A673 (cell line): ENCODE measurements around the gene CABS1. TPM values are rescaled to one million over a fixed set of nuclear protein-coding genes. Genes with fewer than 3 reads are reported as not detected.

Experiments
- BruUV-seq: library from RNA; stranded (reverse); fragments of 400-500 nt; replicated peaks from 2 replicates; lab custom pipeline; 2021; lab: Mats Ljungman, UMichigan
- CTCF ChIA-PET: fragments of 300-600 bp; sonication (Branson Sonifier 250); formaldehyde crosslinking; loops from one replicate; lab custom pipeline; 2022; ENCODE audit warnings: antibody characterized with exemption; lab: Charles Lee
- POLR2A ChIA-PET: fragments of 300-600 bp; sonication (Branson Sonifier 250); formaldehyde crosslinking; loops from one replicate; lab custom pipeline; 2022; ENCODE audit warnings: antibody characterized with exemption; ENCODE audit not compliant: low non-redundant PET; lab: Charles Lee
- DNase-seq: peaks from one replicate; pipeline ENCODE4 v3.0.0-alpha.2; 2015; ENCODE audit warnings: low spot score
- H3K27ac ChIP-seq: fragments of 200-600 bp; sonication (generic); 2 replicates; pipeline ENCODE4 v1.5.1; 2016; ENCODE audit warnings: mixed run types, low read depth, mild to moderate bottlenecking, mixed read lengths, antibody characterized with exemption, low read length; ENCODE audit not compliant: poor library complexity, severe bottlenecking
- H3K27me3 ChIP-seq: fragments of 200-600 bp; sonication (generic); replicated peaks from 2 replicates; pipeline ENCODE4 v1.6.1; 2017; ENCODE audit warnings: mixed run types, low read depth, mild to moderate bottlenecking, mixed read lengths, antibody characterized with exemption, low read length; ENCODE audit not compliant: insufficient read depth, poor library complexity
- H3K36me3 ChIP-seq: fragments of 200-600 bp; sonication (generic); 2 replicates; pipeline ENCODE4 v1.6.1; 2016; ENCODE audit warnings: mixed run types, mild to moderate bottlenecking, mixed read lengths, antibody characterized with exemption, low read length; ENCODE audit not compliant: insufficient read depth, poor library complexity, severe bottlenecking
- H3K4me1 ChIP-seq: fragments of 200-600 bp; sonication (generic); 2 replicates; pipeline ENCODE4 v1.6.1; 2017; ENCODE audit warnings: mixed run types, mild to moderate bottlenecking, mixed read lengths, antibody characterized with exemption, low read length; ENCODE audit not compliant: insufficient read depth, poor library complexity, severe bottlenecking
- H3K4me3 ChIP-seq: fragments of 200-600 bp; sonication (generic); 2 replicates; pipeline ENCODE4 v1.5.1; 2016; ENCODE audit warnings: low read depth, mixed run types, mild to moderate bottlenecking, mixed read lengths, low read length; ENCODE audit not compliant: poor library complexity, severe bottlenecking
- H3K9me3 ChIP-seq: fragments of 200-600 bp; sonication (generic); 2 replicates; pipeline ENCODE4 v1.6.1; 2016; ENCODE audit warnings: mixed run types, low read depth, mild to moderate bottlenecking, mixed read lengths, antibody characterized with exemption, low read length; ENCODE audit not compliant: poor library complexity, severe bottlenecking
- EZH2 ChIP-seq: fragments of 200-600 bp; sonication (generic); IDR thresholded peaks from 2 replicates; pipeline ENCODE4 v1.6.1; 2017; ENCODE audit warnings: borderline replicate concordance, low read depth, mild to moderate bottlenecking, mixed read lengths, antibody characterized with exemption, low read length; ENCODE audit not compliant: poor library complexity, severe bottlenecking
- intact Hi-C: fragments of 100-400 bp; cut with micrococcal nuclease; formaldehyde crosslinking; loops from one replicate; pipeline ENCODE4 v1.10.0; 2022; ENCODE audit not compliant: unreplicated experiment
- total RNA-seq: library from RNA; stranded (reverse); gene quantifications from 2 replicates; pipeline ENCODE4 v1.2.3, GENCODE V29; 2021
- TF ChIP-seq, protein P1 (sequence below): fragments of 300-800, 200-600 bp; sonication (generic); conservative IDR thresholded peaks from 2 replicates; pipeline ENCODE4 v1.5.1; 2017; ENCODE audit warnings: low read depth, mild to moderate bottlenecking, antibody characterized with exemption, low read length, moderate library complexity, mixed read lengths

Gene CABS1
- total RNA-seq, 1 experiment from 2014 or later: not detected

DNA sequence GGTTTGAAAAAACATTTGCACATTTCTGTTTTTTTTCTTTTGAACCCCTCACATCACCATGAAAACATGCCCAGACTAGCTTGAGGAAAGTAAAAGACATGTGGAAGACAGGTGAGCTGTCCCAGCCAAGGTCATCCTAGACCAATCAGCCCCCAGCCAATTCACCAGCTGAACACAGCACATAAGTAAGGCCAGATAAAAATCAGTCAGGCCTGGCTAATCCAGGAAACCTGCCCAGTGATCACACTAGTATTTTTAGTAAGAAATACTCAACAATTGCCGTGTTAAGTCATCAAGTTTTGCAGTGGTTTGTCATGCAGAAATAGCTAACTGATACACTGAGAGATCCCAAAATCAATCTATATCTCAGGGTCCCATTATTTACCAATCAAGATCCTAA, 21.4 kb downstream of the CABS1 start:
- no peaks in the 10 kb centered on the region for H3K27me3 ChIP-seq
- DNase-seq: no peak
- no peak for TF ChIP-seq EZH2
- TF ChIP-seq, protein P1, sequence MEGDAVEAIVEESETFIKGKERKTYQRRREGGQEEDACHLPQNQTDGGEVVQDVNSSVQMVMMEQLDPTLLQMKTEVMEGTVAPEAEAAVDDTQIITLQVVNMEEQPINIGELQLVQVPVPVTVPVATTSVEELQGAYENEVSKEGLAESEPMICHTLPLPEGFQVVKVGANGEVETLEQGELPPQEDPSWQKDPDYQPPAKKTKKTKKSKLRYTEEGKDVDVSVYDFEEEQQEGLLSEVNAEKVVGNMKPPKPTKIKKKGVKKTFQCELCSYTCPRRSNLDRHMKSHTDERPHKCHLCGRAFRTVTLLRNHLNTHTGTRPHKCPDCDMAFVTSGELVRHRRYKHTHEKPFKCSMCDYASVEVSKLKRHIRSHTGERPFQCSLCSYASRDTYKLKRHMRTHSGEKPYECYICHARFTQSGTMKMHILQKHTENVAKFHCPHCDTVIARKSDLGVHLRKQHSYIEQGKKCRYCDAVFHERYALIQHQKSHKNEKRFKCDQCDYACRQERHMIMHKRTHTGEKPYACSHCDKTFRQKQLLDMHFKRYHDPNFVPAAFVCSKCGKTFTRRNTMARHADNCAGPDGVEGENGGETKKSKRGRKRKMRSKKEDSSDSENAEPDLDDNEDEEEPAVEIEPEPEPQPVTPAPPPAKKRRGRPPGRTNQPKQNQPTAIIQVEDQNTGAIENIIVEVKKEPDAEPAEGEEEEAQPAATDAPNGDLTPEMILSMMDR: no peak
- no peaks in the 10 kb centered on the region for H3K9me3 ChIP-seq
- CTCF ChIA-PET: no interaction called here
- H3K4me3 ChIP-seq: no peak overlapping the region
- no peaks in the 10 kb centered on the region for H3K4me1 ChIP-seq
- intact Hi-C loops: no loop called here
- no TSS peak for BruUV-seq
- H3K36me3 ChIP-seq: no peaks in the 10 kb centered on the region
- no peak overlapping the region for H3K27ac ChIP-seq
- POLR2A ChIA-PET: no interaction called here

DNA sequence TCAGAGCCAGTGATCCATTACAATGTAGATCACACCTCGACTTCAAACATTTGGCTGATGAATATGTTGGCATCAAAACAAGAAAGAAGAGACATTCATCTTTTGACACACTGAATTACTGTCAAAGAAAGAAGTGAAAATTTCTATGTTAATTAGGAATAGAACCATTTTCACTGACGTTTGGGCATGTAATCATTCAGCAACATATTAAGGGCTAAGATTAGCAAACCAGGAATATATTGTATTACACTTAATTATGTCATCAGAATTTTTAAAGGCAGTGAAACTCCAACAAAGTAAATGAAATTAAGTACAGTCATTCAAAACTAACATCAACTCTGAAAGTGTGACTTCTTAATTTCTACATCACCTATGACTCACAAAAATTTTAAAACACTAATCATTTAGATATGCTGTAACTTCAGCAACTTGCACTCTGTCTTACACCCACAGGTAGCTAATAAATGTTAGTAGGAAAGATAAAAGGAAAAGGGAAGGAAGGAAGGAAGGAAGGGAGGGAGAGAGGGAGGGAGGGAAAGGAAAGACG, 24.4 kb downstream of the CABS1 start:
- BruUV-seq: no TSS peak
- Histone ChIP-seq H3K4me3 (no peak overlapping the region), H3K36me3 (no peaks in the 10 kb centered on the region), H3K9me3 (no peaks in the 10 kb centered on the region), H3K4me1 (no peaks in the 10 kb centered on the region), H3K27me3 (no peaks in the 10 kb centered on the region), H3K27ac (no peak overlapping the region)
- ChIA-PET CTCF (no interaction called here), POLR2A (no interaction called here)
- no peak for DNase-seq
- intact Hi-C loops: no loop called here
- TF ChIP-seq EZH2: no peak
- TF ChIP-seq, protein P1: no peak

DNA sequence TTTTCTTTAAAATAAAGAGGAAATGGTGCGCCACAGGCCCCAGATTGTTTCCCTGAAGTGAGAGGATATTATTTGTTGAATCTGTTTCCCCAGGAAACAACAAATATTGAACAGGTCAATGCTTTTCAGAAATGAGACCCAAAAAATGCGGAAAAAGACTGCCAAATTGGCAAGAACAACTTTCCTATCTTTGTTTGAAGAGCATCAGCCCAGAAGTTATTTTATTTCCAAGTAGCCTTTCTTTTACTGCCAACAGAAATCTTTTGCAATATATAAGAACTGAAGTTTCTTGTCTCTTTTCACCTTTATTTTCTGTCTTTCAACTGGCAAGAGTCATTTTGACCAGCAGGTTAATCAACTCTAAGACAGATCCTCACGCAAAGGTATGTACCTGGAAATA, 25.7 kb downstream of the CABS1 start, which contains the start of gene SMR3A:
Gene SMR3A (plus strand): TSS at position 301 of the 400 bp plus-strand sequence. CDS start 1,356 bp downstream, outside the sequence.
- Histone ChIP-seq H3K4me1 (no peaks in the 10 kb centered on the region), H3K36me3 (no peaks in the 10 kb centered on the region), H3K27ac (no peak within 1 kb of the TSS), H3K27me3 (no peaks in the 10 kb centered on the region), H3K9me3 (no peaks in the 10 kb centered on the region), H3K4me3 (no peak within 1 kb of the TSS)
- ChIA-PET POLR2A (no interaction called here), CTCF (no interaction called here)
- DNase-seq: no peak
- BruUV-seq: no TSS peak
- no peak for TF ChIP-seq EZH2
- TF ChIP-seq, protein P1: no peak
- intact Hi-C loops: no loop called here
